GM20431 (cell line): ENCODE measurements around the gene XPO6.

ENCODE experiments used
- in situ Hi-C: fragments of 300-500 bp; cut with MseI, MboI; formaldehyde crosslinking; loops from one replicate; pipeline ENCODE4 v1.15.0; 2020; ENCODE audit warnings: low sequenced_read_pairs; ENCODE audit not compliant: unreplicated experiment

Gene XPO6

GRCh38 chr16:28158136-28158535 lies 53.6 kb downstream of the XPO6 start:
- in situ Hi-C loops = no loop called here

- in situ Hi-C loops = no loop called here
Observed at GRCh38 chr16:28156056-28156680, 55.6 kb downstream of the XPO6 start.

GRCh38 chr16:28155293-28155692 lies 56.5 kb downstream of the XPO6 start:
- in situ Hi-C loops = no loop called here

DNA sequence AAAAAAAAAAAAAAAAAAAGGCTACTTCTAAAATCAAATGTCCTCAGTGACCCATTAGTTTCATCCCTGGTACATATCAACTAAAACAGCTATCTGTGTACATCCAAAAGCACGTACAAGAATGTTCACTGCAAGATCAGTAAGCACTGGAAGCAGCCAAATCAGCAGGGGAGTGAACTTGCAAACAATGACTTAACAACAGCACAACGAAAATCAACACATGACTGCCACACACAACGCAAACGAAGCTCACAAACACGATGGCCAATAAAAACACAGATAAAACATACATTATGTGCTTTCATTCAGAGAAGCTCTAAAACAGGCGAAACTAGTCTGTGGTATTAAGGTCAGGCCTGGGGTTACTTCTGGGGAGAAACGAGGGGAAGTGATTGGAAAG lies 60.6 kb downstream of the XPO6 start:
- in situ Hi-C loops = no loop called here

DNA sequence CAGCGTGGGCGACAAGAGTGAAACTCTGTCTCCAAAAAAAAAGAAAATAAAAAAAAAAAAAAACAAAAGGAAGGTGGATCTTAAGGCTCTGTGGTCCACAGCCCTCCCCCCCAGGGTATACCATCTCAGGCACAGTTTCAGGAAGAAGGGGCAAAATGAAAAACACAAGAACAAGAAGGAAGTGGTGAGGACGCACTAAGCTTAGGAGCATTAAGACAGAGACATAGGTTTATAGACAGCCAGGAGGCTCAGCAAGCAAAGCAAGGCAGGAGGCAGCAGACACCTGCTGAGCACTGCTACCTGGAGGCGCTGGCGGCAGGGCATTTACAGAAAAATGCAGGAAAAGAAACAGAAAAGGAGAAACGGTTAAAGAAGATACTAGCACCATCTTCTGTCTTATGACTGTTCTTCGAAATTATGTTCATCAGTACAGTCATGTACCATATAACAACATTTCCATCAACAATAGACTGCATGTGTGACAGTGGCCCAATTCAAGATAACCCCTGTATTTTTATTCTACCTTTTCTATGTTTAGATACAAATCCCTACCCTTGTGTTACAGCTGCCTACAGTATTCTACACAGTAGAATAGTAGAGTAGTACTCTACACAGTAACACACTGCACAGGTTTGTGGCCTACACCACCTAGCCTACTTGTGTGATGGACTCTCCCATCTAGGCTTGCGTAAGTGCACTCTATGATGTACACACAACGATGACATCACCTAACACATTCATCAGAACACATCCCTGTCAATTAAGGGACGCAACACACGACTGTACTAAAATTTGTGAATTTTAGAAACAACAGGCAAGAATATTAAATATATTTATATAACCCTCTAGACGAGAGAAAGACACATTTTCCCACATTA lies 62.5 kb downstream of the XPO6 start:
- in situ Hi-C loops = no loop called here

DNA sequence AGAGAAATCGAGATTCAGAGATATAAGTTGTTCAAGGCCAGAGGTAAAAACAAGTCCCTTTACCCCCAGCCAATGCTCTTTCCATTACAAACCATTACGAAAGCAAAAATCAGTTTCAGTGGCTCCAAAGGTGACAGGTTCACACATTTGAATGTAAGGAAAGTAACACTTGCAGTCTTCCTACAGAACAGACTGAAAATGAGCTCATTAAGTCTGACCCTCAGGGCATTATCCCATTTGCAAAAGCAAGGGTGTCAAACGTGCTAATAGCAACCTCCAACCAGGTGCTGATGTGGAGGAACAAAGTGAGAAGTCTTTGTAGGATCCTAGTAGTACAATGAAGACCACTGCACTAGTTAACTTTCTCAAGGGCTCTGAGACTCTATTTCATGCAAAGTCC lies 65.2 kb downstream of the XPO6 start:
- in situ Hi-C loops = no loop called here

DNA sequence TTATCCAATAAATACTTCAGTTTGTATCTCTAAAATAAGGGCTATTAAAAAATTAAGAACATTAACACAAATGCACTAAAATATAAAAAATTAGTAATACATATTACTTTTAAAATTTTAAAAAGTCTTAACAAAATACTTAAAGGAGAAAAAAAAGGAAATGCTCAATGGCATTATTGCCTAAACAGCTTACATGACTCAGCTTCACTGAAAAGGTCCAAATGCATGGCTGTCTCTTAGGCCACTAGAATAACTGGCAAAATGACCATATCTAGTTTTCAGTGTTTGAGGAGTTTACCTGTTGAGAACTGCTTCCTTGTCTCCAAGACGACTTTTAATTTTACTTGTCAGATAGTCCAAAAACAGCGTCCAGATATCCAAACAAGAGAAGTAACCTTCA lies 66.0 kb downstream of the XPO6 start:
- in situ Hi-C loops = no loop called here

DNA sequence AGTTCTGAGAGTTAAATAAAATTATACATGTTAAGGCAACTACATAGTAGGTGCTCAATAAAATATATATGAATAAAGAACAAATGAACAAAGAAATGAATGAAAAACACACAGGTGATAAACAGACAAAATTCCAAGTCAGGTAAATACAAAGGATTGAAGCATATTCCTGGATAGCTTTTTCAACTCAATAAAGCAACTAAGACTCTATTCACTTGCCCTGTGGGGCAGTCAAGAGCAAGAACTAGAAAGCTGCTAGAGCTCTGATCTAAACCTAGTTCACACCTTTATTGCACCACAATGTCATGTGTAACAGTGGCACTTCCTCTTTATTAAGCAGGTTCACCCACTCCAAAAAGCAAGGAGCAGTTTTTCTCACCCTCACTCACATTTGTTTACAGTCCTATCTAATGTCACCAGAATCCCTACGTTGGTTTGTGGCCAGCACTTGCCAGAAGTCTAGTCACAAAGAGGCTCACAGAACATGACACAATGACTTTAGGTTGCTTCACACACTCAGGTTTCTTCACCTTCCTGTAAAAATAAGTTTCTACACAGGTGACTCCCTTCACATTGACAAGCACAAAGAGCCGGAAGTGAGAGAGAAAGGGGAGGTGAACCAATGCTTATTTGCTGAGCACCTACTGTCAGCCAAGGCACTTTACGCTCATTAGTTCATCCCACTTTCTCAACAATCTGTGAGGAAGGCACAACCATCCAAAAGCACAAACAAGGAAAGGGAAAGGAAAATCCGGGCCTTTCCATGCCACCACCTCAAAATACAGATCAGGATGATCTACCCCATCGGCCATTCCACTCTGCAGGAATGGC lies 70.8 kb downstream of the XPO6 start:
- in situ Hi-C loops = no loop called here

- in situ Hi-C loops = no loop called here
Observed at GRCh38 chr16:28139530-28139929, 72.2 kb downstream of the XPO6 start.

DNA sequence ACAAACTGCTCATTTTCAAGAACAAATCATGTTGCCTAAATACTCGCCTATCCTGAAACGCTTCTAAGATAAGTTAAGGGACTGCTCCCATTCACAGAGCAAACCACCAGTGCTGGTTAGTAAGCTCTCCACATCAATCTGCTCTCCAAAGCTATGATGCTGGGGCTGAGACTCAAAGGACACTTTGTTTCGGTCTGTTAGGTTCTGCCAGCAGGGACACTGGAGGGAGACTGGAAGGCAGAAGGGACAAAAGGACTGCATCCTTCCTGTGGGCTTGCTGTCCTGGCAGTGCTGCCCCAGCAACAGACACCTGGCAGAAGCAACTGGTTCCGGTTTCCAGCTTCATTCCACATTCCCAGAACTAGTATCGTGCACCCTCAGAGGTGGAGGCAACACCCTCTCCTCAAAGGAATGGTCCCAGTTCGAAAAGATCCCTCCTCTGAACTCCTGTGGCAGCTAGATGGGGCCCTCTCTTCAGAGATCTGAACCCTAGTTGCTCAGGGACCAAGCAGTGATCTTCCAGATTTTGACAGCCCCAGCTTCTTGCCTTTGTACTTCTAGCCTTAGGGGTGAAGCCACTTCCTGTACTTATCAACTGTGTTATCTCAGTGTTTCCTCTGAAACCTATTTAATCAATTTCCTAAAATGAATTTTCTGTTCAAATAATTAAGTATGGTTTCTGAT lies 74.9 kb downstream of the XPO6 start:
- in situ Hi-C loops = no loop called here

GRCh38 chr16:28133666-28134065 lies 78.1 kb downstream of the XPO6 start:
- in situ Hi-C loops = no loop called here

- in situ Hi-C loops = no loop called here
Observed at GRCh38 chr16:28131743-28132393, 79.9 kb downstream of the XPO6 start.

GRCh38 chr16:28131181-28131580 lies 80.6 kb downstream of the XPO6 start:
- in situ Hi-C loops = no loop called here

DNA sequence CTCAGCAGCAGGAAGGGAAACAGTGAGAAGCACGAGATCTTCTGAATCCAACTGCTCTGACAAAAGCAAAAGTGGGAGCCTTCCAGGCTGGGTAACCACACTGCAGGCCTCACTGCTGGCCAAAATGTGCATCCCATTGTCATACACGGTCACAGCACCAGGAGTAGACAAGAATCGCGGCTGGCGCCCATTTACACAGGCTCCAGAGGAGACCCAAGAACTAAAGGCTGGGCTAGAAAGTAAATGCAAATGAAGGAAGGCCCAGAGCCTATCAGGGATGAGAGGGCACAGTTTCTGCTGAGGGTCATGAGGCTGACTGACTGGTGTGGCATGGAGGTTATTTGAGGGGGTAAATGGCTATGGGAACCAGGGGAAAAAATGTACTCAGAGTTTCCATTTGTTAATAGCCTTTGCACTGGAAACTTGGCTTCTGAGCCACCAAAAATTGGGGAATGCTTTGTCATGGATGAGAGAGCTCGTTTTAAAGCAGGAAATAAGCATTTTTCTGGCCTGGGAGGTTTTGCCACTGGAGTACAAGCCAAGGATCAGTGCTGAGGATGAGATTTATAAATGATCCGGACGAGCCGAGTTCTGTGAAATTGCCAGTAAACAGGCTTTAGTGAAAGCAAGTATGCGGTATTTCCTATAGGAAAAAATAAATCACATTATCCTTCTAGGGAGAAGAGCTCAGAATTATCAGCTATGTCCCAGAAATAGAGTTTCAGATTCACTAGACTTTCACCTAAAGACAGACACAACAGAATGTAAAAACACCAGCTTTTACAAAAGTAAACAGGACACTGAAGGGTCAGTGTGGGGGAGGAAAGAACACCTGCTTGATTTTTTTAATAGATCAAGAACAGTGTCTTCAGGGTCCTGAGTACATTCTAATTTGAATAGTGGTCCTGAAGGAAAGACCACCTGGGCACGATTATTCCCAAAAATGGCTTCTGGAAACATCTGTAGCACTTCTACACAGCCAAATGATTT lies 81.4 kb downstream of the XPO6 start:
- in situ Hi-C loops = no loop called here

GRCh38 chr16:28126684-28127620 lies 84.8 kb downstream of the XPO6 start:
- in situ Hi-C loops = no loop called here

- in situ Hi-C loops = no loop called here
Observed at GRCh38 chr16:28125592-28125991, 86.2 kb downstream of the XPO6 start.

- in situ Hi-C loops = no loop called here
Observed at GRCh38 chr16:28121527-28121926, 90.2 kb downstream of the XPO6 start.

DNA sequence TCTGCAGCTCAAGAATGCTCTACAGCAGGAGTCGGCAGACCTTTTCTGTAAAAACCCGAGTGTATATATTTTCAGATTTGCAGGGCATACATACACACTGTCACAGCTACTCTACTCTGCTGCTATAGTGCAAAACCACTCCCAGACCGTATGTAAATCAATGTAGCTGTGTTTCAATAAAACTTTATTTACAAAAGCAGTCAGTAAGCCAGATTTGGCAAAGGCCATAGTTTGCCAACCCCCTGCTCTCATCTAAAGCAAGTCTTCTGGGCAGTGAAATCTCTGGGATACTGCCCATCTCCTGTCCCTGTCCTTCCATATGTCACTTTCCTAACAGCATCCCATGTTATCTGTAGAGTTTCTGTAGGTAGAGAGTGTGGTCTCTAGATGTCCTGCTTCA lies 91.0 kb downstream of the XPO6 start:
- in situ Hi-C loops = no loop called here
